ENCODE data around the gene HOXA11. TPM values are rescaled to one million over a fixed set of nuclear protein-coding genes. Genes with fewer than 3 reads are reported as not detected.

Gene HOXA11
- polyA plus RNA-seq, 1 of the 3 experiments (the other 2 are of a cell fraction): not detected

DNA sequence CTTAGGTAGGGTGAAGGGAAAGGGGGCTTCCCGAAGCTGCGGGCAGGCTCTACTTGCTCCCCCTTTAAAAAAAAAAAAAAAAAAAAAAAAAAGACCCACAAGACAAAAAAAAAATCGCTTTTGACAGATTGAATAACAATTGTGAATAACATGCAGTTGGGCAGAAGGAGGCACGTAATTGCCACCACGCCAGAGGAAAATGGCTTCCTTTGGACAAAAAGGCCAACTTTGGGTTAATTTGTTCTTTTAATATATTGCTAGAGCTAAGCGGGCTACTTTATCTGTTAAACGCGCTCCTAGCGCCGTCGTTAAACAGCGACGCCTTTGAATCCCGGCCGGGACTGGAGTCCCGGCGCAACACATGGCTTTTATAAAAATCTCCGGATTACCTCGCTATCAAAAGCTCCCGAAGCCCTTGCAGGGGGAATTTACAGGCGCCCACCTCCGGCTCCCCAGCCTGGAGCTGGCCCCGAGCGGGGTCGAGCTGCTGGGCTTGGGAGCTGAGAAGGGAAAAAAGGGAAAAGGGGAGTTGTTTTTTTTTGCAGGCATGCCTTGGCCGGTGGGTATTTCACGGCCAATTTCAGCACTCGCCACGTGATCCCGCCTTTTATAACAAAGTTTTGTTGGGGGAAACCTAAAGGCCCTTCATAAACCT is 1.2 kb downstream of the HOXA11 start:
- H3K9ac ChIP-seq: no peak overlapping the region

GRCh38 chr7:27182861-27183681 is 2.0 kb downstream of the HOXA11 start:
- H3K9me2 ChIP-seq: no peaks in the 10 kb centered on the region
- H2AFZ ChIP-seq (ENCODE audit: low read depth): no peak overlapping the region
- H3K27me3 ChIP-seq (ENCODE audit: insufficient read depth): peaks cover 97% of the 10 kb centered on the region
- H3K4me3 ChIP-seq (ENCODE audit: low read depth in 2 of 2, low read length in 1 of 2): no peak overlapping the region
- H3K27ac ChIP-seq (ENCODE audit: low read depth in 2 of 2, low read length in 1 of 2): no peak overlapping the region
- CTCF ChIA-PET: interaction anchor here (0.7 to 6.8 kb wide), 18 partner anchors 9 to 1328 kb away, joined by 3 to 70 read pairs (median 4); partner anchors contain the start of genes HOXA10, HOXA5, HOXA7 and HOXA9
- H3K4me1 ChIP-seq (ENCODE audit: control insufficient read depth in 1 of 2, insufficient read depth in 2 of 2, low read depth in 1 of 2, low read length in 1 of 2): peaks cover 4 to 10% of the 10 kb centered on the region in 2 experiments; a peak in 1 of 4 replicates
- no peaks in the 10 kb centered on the region for H3K36me3 ChIP-seq (replicated peaks in 1 of 2; ENCODE audit: control insufficient read depth in 1 of 2, insufficient read depth in 2 of 2, low read length in 1 of 2)
- H3F3A ChIP-seq (replicated peaks; ENCODE audit: insufficient read depth): peaks cover 11% of the 10 kb centered on the region
- peak; percentile 55 for DNase-seq
- H3K4me2 ChIP-seq: no peak overlapping the region
- no peaks in the 10 kb centered on the region for H3K9me3 ChIP-seq
- TF ChIP-seq, protein P1, sequence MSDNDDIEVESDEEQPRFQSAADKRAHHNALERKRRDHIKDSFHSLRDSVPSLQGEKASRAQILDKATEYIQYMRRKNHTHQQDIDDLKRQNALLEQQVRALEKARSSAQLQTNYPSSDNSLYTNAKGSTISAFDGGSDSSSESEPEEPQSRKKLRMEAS (IDR thresholded peaks at IDR 0.05; ENCODE audit: low read depth): no peak
- TF ChIP-seq FOXM1 (IDR thresholded peaks at IDR 0.05; ENCODE audit: low read depth) (no peak), YY1 (IDR thresholded peaks at IDR 0.05; ENCODE audit: low read depth) (no peak), RAD21 (IDR thresholded peaks at IDR 0.05; ENCODE audit: low read length) (no peak), NRF1 (IDR thresholded peaks at IDR 0.05; ENCODE audit: low read depth, low read length) (no peak), TCF12 (IDR thresholded peaks at IDR 0.05) (no peak), ZBTB33 (IDR thresholded peaks at IDR 0.05; ENCODE audit: borderline replicate concordance, low read depth) (no peak), IRF3 (IDR thresholded peaks at IDR 0.05; ENCODE audit: low read depth, low read length) (no peak)
- TF ChIP-seq, protein P2, sequence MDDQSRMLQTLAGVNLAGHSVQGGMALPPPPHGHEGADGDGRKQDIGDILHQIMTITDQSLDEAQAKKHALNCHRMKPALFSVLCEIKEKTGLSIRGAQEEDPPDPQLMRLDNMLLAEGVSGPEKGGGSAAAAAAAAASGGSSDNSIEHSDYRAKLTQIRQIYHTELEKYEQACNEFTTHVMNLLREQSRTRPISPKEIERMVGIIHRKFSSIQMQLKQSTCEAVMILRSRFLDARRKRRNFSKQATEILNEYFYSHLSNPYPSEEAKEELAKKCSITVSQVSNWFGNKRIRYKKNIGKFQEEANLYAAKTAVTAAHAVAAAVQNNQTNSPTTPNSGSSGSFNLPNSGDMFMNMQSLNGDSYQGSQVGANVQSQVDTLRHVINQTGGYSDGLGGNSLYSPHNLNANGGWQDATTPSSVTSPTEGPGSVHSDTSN (IDR thresholded peaks at IDR 0.05): no peak
- 15% methylated on average over 39 of the region's 39 CpGs for WGBS (ENCODE audit: low lambda C conversion rate)
- no peaks in the 10 kb centered on the region for H3K79me2 ChIP-seq (ENCODE audit: insufficient read depth)
- H4K20me1 ChIP-seq (ENCODE audit: insufficient read depth): peaks cover 19% of the 10 kb centered on the region
- POLR2A ChIA-PET: no interaction called here
- no peak overlapping the region for H3K9ac ChIP-seq

More for the DNA sequence above, 1.2 kb downstream of the HOXA11 start:
- Histone ChIP-seq H3K27ac (ENCODE audit: low read depth in 2 of 2, low read length in 1 of 2) (no peak overlapping the region), H3K4me3 (ENCODE audit: low read depth in 2 of 2, low read length in 1 of 2) (peak overlapping the region; percentile 37 to 45; a peak in 3 of 4 replicates), H3K79me2 (ENCODE audit: insufficient read depth) (no peaks in the 10 kb centered on the region), H3K4me1 (ENCODE audit: control insufficient read depth in 1 of 2, insufficient read depth in 2 of 2, low read depth in 1 of 2, low read length in 1 of 2) (peaks cover 4 to 10% of the 10 kb centered on the region in 2 experiments; a peak in 1 of 4 replicates), H4K20me1 (ENCODE audit: insufficient read depth) (peaks cover 22% of the 10 kb centered on the region), H3K27me3 (ENCODE audit: insufficient read depth) (peaks cover 97% of the 10 kb centered on the region), H3K36me3 (replicated peaks in 1 of 2; ENCODE audit: control insufficient read depth in 1 of 2, insufficient read depth in 2 of 2, low read length in 1 of 2) (no peaks in the 10 kb centered on the region), H3K9me2 (no peaks in the 10 kb centered on the region), H2AFZ (ENCODE audit: low read depth) (peak overlapping the region; percentile 53; the same call in 1 of the 2 replicates), H3K9me3 (no peaks in the 10 kb centered on the region), H3F3A (replicated peaks; ENCODE audit: insufficient read depth) (peaks cover 11% of the 10 kb centered on the region), H3K4me2 (peak overlapping the region; percentile 73)
- WGBS (ENCODE audit: low lambda C conversion rate): 12% methylated on average over 30 of the region's 30 CpGs
- ChIA-PET CTCF (interaction anchor here (0.7 to 6.8 kb wide), 15 partner anchors 10 to 1291 kb away, joined by 3 to 70 read pairs (median 7); partner anchors contain the start of genes HOXA10, HOXA5, HOXA7 and HOXA9), POLR2A (no interaction called here)
- TF ChIP-seq EZH2phosphoT487 (IDR thresholded peaks at IDR 0.05; ENCODE audit: borderline replicate concordance, low read depth) (peak; percentile 99), RAD21 (IDR thresholded peaks at IDR 0.05; ENCODE audit: low read length) (no peak), CHD2 (IDR thresholded peaks at IDR 0.05; ENCODE audit: low read length, partially characterized antibody) (no peak), IRF3 (IDR thresholded peaks at IDR 0.05; ENCODE audit: low read depth, low read length) (no peak)
- peak; percentile 75 for DNase-seq
